CD4-positive, CD25-positive, alpha-beta regulatory T cell (primary cell): ENCODE data around the gene BRINP1. TPM values are rescaled to one million over a fixed set of nuclear protein-coding genes. Genes with fewer than 3 reads are reported as not detected.

Experiments
- ATAC-seq, 2 donors: fragments of 150-1000 bp; cut with Tn5 transposase; one replicate each; pipeline ENCODE4 v1.10.0; 2021; ENCODE audit warnings: low read depth in 2 of 2, moderate number of reproducible peaks in 2 of 2, moderate library complexity in 1 of 2
- DNase-seq, 3 donors: peaks; one replicate each; pipeline versions ENCODE4 v3.0.0 to v3.0.0-alpha.2; 2012 to 2022; ENCODE audit warnings: mixed read lengths in 1 of 3
- H3K27ac ChIP-seq: one replicate; pipeline ENCODE4 v1.7.0; 2013; ENCODE audit warnings: mild to moderate bottlenecking, low read length; ENCODE audit not compliant: insufficient read depth, poor library complexity, severe bottlenecking
- H3K27me3 ChIP-seq: one replicate; pipeline ENCODE4 v1.7.0; 2013; ENCODE audit warnings: low read length; ENCODE audit not compliant: control insufficient read depth, insufficient read depth
- H3K36me3 ChIP-seq: one replicate; pipeline ENCODE4 v1.7.0; 2013; ENCODE audit warnings: mild to moderate bottlenecking, low read length, moderate library complexity; ENCODE audit not compliant: control insufficient read depth, insufficient read depth
- H3K4me1 ChIP-seq: 2 replicates; pipeline ENCODE4 v1.7.0; 2013; ENCODE audit warnings: mild to moderate bottlenecking, low read length; ENCODE audit not compliant: insufficient read depth, control insufficient read depth, poor library complexity, severe bottlenecking
- H3K4me3 ChIP-seq: one replicate; pipeline ENCODE4 v1.7.0; 2013; ENCODE audit warnings: low read depth, mild to moderate bottlenecking, low read length, moderate library complexity
- H3K9me3 ChIP-seq, 2 experiments: 1 replicate in 1 of 2; 2 replicates in 1 of 2; pipeline ENCODE4 v1.7.0; 2013; ENCODE audit warnings: low read length in 2 of 2, mild to moderate bottlenecking in 1 of 2, moderate library complexity in 1 of 2; ENCODE audit not compliant: control insufficient read depth in 2 of 2
- H3K27ac Mint-ChIP-seq, 3 donors: one replicate each; pipeline ENCODE4 v1.8.0; 2020 to 2022; ENCODE audit warnings: mild to moderate bottlenecking in 3 of 3, mixed read lengths in 3 of 3, moderate library complexity in 2 of 3
- H3K27me3 Mint-ChIP-seq: one replicate; pipeline ENCODE4 v1.8.0; 2022; ENCODE audit warnings: mild to moderate bottlenecking, mixed read lengths
- H3K36me3 Mint-ChIP-seq: one replicate; pipeline ENCODE4 v1.8.0; 2020; ENCODE audit warnings: mixed read lengths
- H3K4me1 Mint-ChIP-seq, 4 donors: one replicate each; pipeline ENCODE4 v1.8.0; 2020 to 2022; ENCODE audit warnings: mixed read lengths in 4 of 4, mild to moderate bottlenecking in 1 of 4
- H3K4me3 Mint-ChIP-seq, 4 donors: one replicate each; pipeline ENCODE4 v1.8.0; 2020 to 2022; ENCODE audit warnings: mild to moderate bottlenecking in 4 of 4, mixed read lengths in 4 of 4, moderate library complexity in 3 of 4
- H3K9me3 Mint-ChIP-seq, 7 donors: one replicate each; pipeline ENCODE4 v1.8.0; 2020 to 2022; ENCODE audit warnings: mixed read lengths in 7 of 7, mild to moderate bottlenecking in 3 of 7, moderate library complexity in 2 of 7
- polyA plus RNA-seq, 4 donors: library from polyadenylated mRNA; unstranded; fragments of 300-500 nt; fragmentation: Illumina TruSeq; gene quantifications; one replicate each; pipeline ENCODE4 v1.2.3, GENCODE V29; 2021
- total RNA-seq: library from RNA; stranded (reverse); gene quantifications from one replicate; pipeline ENCODE4 v1.2.3, GENCODE V29; 2022

The BRINP1 gene
- total and polyA plus RNA-seq, 5 donors from 2014 or later, result not detected

DNA sequence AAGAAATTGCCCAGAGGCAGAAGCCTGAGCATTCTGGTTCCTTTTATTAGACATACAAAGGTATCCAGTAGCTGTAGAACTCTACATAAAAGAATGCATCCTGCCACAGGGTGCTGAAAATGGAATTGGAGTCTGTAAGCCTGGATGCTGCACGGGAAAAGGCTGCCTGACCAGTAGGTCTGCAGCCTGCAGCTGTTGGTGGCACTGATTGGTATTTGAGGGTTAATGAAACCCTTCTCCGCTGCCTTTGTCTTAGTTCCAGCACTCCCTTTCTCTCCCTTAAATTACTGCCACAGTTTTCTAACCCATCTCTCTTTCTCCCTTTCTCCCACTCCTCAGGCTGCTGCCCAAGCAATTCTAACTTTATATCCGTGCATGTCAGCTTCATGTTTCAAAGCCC lies 64.7 kb downstream of the BRINP1 start:
- Mint-ChIP-seq H3K27me3 (no peaks in the 10 kb centered on the region), H3K36me3 (no peaks in the 10 kb centered on the region), H3K4me1 (no peaks in the 10 kb centered on the region), H3K27ac (no peak overlapping the region), H3K4me3 (no peak overlapping the region), H3K9me3 (peaks cover 1 to 20% (median 4%) of the 10 kb centered on the region in 7 donors)
- no peak overlapping the region for H3K27ac ChIP-seq
- no peaks in the 10 kb centered on the region for H3K36me3 ChIP-seq
- H3K9me3 ChIP-seq, result no peaks in the 10 kb centered on the region
- no peak overlapping the region for H3K4me3 ChIP-seq
- no peak for DNase-seq
- H3K27me3 ChIP-seq, result no peaks in the 10 kb centered on the region
- H3K4me1 ChIP-seq, result no peaks in the 10 kb centered on the region
- ATAC-seq, result no peak

DNA sequence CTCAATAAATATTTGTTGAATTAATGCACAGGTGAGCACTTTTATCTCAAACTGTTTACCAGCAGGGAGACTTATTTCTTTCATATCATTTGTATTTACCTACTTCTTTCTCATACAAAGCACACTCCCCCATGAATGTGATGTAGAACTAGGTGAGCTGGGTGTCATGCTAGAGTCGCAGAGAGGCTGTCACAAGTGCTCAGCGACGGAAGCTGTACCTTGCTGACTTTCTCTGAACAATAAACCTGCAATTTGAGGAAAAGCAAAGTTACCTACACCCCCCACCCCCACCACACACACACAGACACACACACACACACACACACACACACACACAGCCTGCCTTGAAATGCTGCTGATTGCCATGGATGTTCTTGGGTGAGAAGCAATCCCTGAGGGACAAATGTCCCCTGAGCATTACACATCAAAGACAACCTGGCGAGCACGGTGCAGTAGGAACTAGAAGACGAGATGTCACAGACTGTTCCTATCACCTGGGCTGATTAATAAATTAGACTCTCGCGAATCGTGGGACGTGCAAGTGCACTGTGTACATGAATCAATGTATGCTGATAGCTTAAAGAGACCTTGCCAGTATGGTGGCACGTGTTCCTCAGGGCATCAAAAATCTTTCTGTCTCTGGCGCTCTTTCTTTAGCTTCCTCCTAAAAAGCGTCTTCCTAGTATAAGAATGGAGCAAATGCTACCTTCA lies 66.1 kb downstream of the BRINP1 start:
- ATAC-seq (no peak), DNase-seq (no peak)
- Mint-ChIP-seq H3K4me1 (no peaks in the 10 kb centered on the region), H3K4me3 (no peak overlapping the region), H3K36me3 (no peaks in the 10 kb centered on the region), H3K9me3 (peaks cover 2 to 24% (median 7%) of the 10 kb centered on the region in 7 donors), H3K27ac (no peak overlapping the region), H3K27me3 (no peaks in the 10 kb centered on the region)
- no peak overlapping the region for H3K27ac ChIP-seq
- H3K27me3 ChIP-seq, result no peaks in the 10 kb centered on the region
- H3K4me1 ChIP-seq, result no peaks in the 10 kb centered on the region
- no peaks in the 10 kb centered on the region for H3K36me3 ChIP-seq
- no peaks in the 10 kb centered on the region for H3K9me3 ChIP-seq
- H3K4me3 ChIP-seq, result no peak overlapping the region

DNA sequence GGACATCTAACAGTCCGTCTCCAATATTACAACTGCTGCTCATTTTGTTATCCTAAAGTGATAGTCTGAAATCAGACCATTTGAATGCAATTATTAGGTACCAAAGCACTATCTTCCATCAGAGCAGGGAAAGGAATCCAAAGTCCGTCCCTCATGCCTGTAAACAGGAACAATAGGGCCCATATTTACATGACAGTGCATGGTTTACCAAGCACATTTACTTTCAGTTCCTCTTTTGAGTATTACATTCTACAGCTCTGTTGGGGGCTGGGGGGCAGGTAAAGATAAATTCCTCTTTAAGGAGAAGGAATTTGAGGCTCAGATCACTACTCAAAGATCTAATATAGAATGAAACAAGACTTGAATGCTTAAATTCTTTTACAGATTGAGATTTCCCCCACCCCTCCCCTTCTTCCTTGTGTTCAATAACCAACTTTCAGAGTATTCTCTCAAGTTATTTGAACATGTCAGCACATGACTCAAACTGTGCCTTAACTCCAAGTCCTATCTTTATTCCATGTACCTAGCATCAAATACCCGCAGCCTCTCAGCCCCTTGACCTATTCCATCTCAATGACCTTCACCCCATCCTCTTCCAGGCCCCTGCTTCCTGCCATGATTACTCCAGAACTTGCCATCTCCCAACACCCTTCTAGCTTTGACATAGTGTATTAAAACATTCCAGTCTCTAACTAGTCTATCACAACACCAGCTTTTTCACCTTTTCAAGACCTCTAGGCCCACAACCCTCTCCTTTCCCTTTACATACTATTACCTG lies 71.0 kb downstream of the BRINP1 start:
- ATAC-seq (no peak), DNase-seq (no peak)
- Mint-ChIP-seq H3K27ac (no peak overlapping the region), H3K36me3 (no peaks in the 10 kb centered on the region), H3K9me3 (peaks cover 0 to 18% (median 7%) of the 10 kb centered on the region in 7 donors), H3K27me3 (no peaks in the 10 kb centered on the region), H3K4me1 (no peaks in the 10 kb centered on the region), H3K4me3 (no peak overlapping the region)
- Histone ChIP-seq H3K9me3 (no peaks in the 10 kb centered on the region), H3K4me3 (no peak overlapping the region), H3K36me3 (no peaks in the 10 kb centered on the region), H3K4me1 (no peaks in the 10 kb centered on the region), H3K27me3 (no peaks in the 10 kb centered on the region), H3K27ac (no peak overlapping the region)

DNA sequence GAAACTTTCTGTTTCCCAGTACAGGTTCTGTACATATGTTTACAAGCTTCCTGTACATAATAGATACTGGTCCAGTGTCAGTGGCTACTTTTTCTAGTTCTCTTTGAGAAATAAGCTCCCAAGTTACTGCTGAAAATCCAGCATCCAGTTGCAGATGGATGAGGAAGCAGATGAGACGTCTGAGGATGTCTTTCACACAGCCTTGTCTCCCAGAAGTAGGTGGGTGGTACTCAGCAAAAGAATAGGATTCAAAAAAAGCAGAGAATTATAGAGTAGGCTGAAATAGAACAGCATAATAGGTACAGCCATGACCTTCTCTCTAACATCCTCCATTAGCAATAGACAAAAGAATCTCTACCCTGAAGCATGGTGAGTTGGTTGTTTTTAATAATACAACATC lies 77.7 kb downstream of the BRINP1 start:
- H3K4me1 Mint-ChIP-seq, result no peaks in the 10 kb centered on the region
- Histone ChIP-seq H3K9me3 (no peaks in the 10 kb centered on the region), H3K36me3 (no peaks in the 10 kb centered on the region), H3K27me3 (no peaks in the 10 kb centered on the region), H3K4me3 (no peak overlapping the region), H3K27ac (no peak overlapping the region), H3K4me1 (no peaks in the 10 kb centered on the region)
- H3K9me3 Mint-ChIP-seq, result peaks cover 0 to 13% (median 4%) of the 10 kb centered on the region in 7 donors
- no peak overlapping the region for H3K4me3 Mint-ChIP-seq
- ATAC-seq (no peak), DNase-seq (no peak)
- no peak overlapping the region for H3K27ac Mint-ChIP-seq
- H3K36me3 Mint-ChIP-seq, result no peaks in the 10 kb centered on the region
- no peaks in the 10 kb centered on the region for H3K27me3 Mint-ChIP-seq

DNA sequence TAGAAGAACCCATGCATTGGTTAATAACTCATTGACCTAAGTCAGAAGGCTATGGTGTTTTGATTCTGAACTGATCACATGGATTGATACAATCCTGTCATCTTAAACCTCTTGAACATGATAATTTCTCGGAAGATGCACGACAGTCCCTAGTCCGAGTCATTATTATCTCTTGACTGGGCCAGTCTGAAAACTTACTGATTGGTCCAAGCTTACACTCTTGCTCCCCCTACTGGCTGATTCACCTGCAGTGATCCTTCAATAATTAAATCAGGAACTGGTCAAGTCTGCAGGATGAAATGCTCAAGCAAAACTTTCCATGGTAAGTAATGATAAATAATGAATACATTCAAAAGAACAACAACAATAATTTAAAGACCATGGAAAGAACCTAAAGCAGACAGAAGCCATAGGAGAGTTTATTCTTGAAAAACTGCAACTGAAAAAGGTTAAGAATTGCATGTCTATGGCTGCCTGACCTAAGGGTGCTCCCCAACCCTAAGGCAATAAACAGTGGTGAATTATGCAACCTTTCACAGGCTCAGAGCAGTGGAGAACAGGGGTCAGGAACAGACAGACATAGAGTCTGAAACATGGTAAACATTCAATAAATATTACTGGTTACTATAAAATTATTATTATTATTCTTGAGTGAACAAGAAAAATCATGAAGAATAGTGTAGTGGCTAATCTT lies 79.3 kb downstream of the BRINP1 start:
- H3K27ac ChIP-seq, result no peak overlapping the region
- no peak overlapping the region for H3K4me3 ChIP-seq
- no peaks in the 10 kb centered on the region for H3K27me3 ChIP-seq
- ATAC-seq (no peak), DNase-seq (peak in 1 of 3 donors; percentile 33)
- H3K4me1 Mint-ChIP-seq, result no peaks in the 10 kb centered on the region
- H3K4me3 Mint-ChIP-seq, result no peak overlapping the region
- no peaks in the 10 kb centered on the region for H3K9me3 ChIP-seq
- H3K27me3 Mint-ChIP-seq, result no peaks in the 10 kb centered on the region
- H3K27ac Mint-ChIP-seq, result no peak overlapping the region
- no peaks in the 10 kb centered on the region for H3K36me3 ChIP-seq
- H3K36me3 Mint-ChIP-seq, result no peaks in the 10 kb centered on the region
- peaks cover 0 to 13% (median 4%) of the 10 kb centered on the region in 7 donors for H3K9me3 Mint-ChIP-seq
- H3K4me1 ChIP-seq, result no peaks in the 10 kb centered on the region

DNA sequence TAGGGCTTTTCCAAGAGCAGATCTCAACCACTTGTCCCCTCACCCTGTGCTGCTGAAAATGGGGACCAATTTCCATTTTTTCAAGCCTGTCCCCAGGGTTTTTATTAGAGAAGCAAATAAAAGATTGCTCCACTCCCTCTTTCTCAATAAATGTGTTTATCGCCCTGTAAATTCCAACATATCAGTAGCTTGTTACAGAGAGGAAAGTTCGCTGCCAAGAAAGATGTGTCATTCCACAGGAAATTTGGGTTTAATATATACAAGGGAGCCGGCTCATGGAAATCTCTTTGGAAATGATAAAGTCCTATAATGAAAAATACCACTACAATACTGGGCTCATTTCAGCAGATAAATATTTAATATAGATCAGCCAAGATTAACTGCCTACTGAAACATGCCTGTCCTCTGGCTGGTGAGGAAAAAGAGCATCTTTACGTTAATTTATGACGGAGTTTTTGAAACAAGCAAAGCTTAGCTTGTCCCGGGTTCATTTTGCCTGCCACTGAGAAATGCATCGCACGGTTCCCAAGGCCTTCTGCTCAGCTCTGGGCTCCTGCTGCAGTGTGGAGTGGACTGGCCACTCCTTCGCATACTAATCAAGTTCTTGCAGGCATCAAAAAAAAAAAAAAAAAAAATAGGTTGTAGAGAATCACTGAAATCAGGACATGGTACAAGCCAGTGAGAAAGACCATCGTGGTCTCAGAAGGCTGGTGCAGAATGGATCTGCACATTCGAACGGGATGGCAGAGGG lies 84.5 kb downstream of the BRINP1 start:
- Histone ChIP-seq H3K27me3 (no peaks in the 10 kb centered on the region), H3K9me3 (no peaks in the 10 kb centered on the region), H3K36me3 (no peaks in the 10 kb centered on the region), H3K27ac (no peak overlapping the region), H3K4me1 (no peaks in the 10 kb centered on the region), H3K4me3 (no peak overlapping the region)
- Mint-ChIP-seq H3K9me3 (peaks cover 2 to 11% (median 5%) of the 10 kb centered on the region in 7 donors), H3K4me1 (no peaks in the 10 kb centered on the region), H3K27me3 (no peaks in the 10 kb centered on the region), H3K4me3 (no peak overlapping the region), H3K36me3 (no peaks in the 10 kb centered on the region), H3K27ac (no peak overlapping the region)
- ATAC-seq (no peak), DNase-seq (no peak)

DNA sequence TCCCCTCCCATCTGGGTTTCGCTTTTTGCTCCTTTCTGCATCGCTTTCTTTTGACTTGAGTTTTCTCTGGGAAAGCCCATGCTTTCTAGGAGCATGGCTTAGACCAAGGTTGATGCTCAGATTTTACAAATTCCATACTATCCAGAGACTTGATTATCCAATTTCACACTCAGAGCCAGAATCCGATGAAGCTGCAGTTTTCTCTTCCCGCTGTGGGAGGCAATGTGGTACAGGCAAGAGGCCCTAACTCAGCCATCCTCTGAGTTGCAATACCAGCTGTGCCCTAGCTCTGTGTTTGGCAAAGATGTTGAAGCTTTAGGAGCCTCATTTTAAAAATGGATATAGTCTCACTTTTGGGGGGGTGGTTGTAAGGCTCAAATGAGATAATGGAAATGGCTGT lies 85.1 kb downstream of the BRINP1 start:
- Histone ChIP-seq H3K4me3 (no peak overlapping the region), H3K4me1 (no peaks in the 10 kb centered on the region), H3K9me3 (no peaks in the 10 kb centered on the region), H3K36me3 (no peaks in the 10 kb centered on the region), H3K27me3 (no peaks in the 10 kb centered on the region), H3K27ac (no peak overlapping the region)
- DNase-seq (no peak), ATAC-seq (no peak)
- H3K27ac Mint-ChIP-seq, result no peak overlapping the region
- no peaks in the 10 kb centered on the region for H3K4me1 Mint-ChIP-seq
- no peak overlapping the region for H3K4me3 Mint-ChIP-seq
- H3K9me3 Mint-ChIP-seq, result peaks cover 0 to 10% (median 4%) of the 10 kb centered on the region in 7 donors
- H3K36me3 Mint-ChIP-seq, result no peaks in the 10 kb centered on the region
- H3K27me3 Mint-ChIP-seq, result no peaks in the 10 kb centered on the region
